ENCODE results near the gene RFC3. TPM values are rescaled to one million over a fixed set of nuclear protein-coding genes. Genes with fewer than 3 reads are reported as not detected.

Gene RFC3
- total RNA-seq, 1 experiment from 2014 or later, result 59.2 TPM

- no CpG with 5 or more reads among the region's 5 CpGs for WGBS (ENCODE audit: extremely low coverage, insufficient read length, low lambda C conversion rate)
- Histone ChIP-seq H3K4me2 (ENCODE audit: insufficient read depth, insufficient read length, low read length) (no peak overlapping the region), H3K9ac (ENCODE audit: extremely low read depth, insufficient read length, low read length) (no peak overlapping the region), H2BK5ac (ENCODE audit: insufficient read length, low read length) (no peak overlapping the region), H3K4ac (ENCODE audit: low read depth, low read length) (no peak overlapping the region), H3K18ac (ENCODE audit: insufficient read length, low read depth, low read length) (no peak overlapping the region), H2AFZ (ENCODE audit: low read length) (no peak overlapping the region), H3K27ac (ENCODE audit: insufficient read length, low read depth, low read length) (no peak overlapping the region), H3K9me3 (ENCODE audit: control insufficient read depth, low read depth, low read length) (no peaks in the 10 kb centered on the region), H3K14ac (ENCODE audit: insufficient read depth, low read length) (no peak overlapping the region), H4K20me1 (ENCODE audit: control insufficient read depth, insufficient read depth, insufficient read length) (no peaks in the 10 kb centered on the region), H4K8ac (replicated peaks; ENCODE audit: insufficient read length, low read depth, low read length) (no peak overlapping the region), H2BK15ac (ENCODE audit: low read depth, low read length) (no peak overlapping the region), H3K56ac (ENCODE audit: insufficient read length, low read depth, low read length) (no peak overlapping the region), H3K23ac (ENCODE audit: insufficient read length, low read depth, low read length) (no peak overlapping the region), H3K4me1 (ENCODE audit: insufficient read depth, low read length) (no peaks in the 10 kb centered on the region), H3K79me1 (ENCODE audit: insufficient read depth, low read depth, low read length, poor library complexity, severe bottlenecking) (no peaks in the 10 kb centered on the region), H2BK120ac (ENCODE audit: low read depth, low read length, poor library complexity, severe bottlenecking) (no peak overlapping the region), H3K27me3 (ENCODE audit: insufficient read depth, low read length) (no peaks in the 10 kb centered on the region; the same call in 1 of the 2 replicates), H4K91ac (ENCODE audit: insufficient read length, low read depth, low read length) (no peak overlapping the region), H3T11ph (ENCODE audit: low read length) (no peak overlapping the region), H2AK5ac (ENCODE audit: insufficient read length, low read length) (no peak overlapping the region), H2BK12ac (ENCODE audit: insufficient read length, low read depth, low read length) (no peak overlapping the region), H4K5ac (ENCODE audit: insufficient read length, low read depth, low read length) (no peak overlapping the region), H2BK20ac (ENCODE audit: low read depth, low read length, poor library complexity, severe bottlenecking) (no peak overlapping the region), H3K79me2 (ENCODE audit: insufficient read depth, low read length) (no peaks in the 10 kb centered on the region), H3K23me2 (ENCODE audit: insufficient read length, low read depth, low read length, poor library complexity, severe bottlenecking) (no peaks in the 10 kb centered on the region)
- peaks cover 0 to 3% of the 10 kb centered on the region in 2 experiments; a peak in 1 of 4 replicates for H3K4me1 Mint-ChIP-seq
- H3K27ac Mint-ChIP-seq, result 0 out of 7 replicates have a peak overlapping the region, but pooled peaks of 1 of the 3 experiments have one; percentile 37
- H3K27me3 Mint-ChIP-seq (ENCODE audit: low read depth), result no peaks in the 10 kb centered on the region
- peaks cover 2 to 3% (median 3%) of the 10 kb centered on the region in 3 experiments; a peak in 6 of 7 replicates for H3K36me3 Mint-ChIP-seq (ENCODE audit: insufficient read depth in 1 of 3, low read depth in 3 of 3)
- DNase-seq, result no peak
- H3K4me3 Mint-ChIP-seq, result no peak overlapping the region
- H3K9me3 Mint-ChIP-seq, result no peaks in the 10 kb centered on the region
- peak; percentile 59 for TF ChIP-seq CTCF (conservative IDR thresholded peaks at IDR 0.05)
Measured at GRCh38 chr13:33874871-33875270, 56.9 kb downstream of the RFC3 start.

Measured in H9 (cell line).